Central memory CD8-positive, alpha-beta T cell (primary cell): Measurements from ENCODE around the gene MTMR1.

Experiments used
- ATAC-seq: fragments of 150-1000 bp; cut with Tn5 transposase; replicated peaks from 2 replicates; pipeline ENCODE4 v1.10.0; 2022; ENCODE audit warnings: mild to moderate bottlenecking, moderate FRiP score, moderate number of reproducible peaks; ENCODE audit not compliant: poor library complexity, severe bottlenecking; ENCODE audit errors: extremely low read depth
- DNase-seq, 2 donors: peaks; one replicate each; pipeline ENCODE4 v3.0.0; 2021; ENCODE audit warnings: low spot score in 2 of 2
- H3K27ac Mint-ChIP-seq: one replicate; pipeline ENCODE4 v1.8.0; 2022; ENCODE audit warnings: low read depth, mild to moderate bottlenecking, moderate library complexity, mixed read lengths
- H3K27me3 Mint-ChIP-seq: one replicate; pipeline ENCODE4 v1.8.0; 2022; ENCODE audit warnings: mixed read lengths
- H3K36me3 Mint-ChIP-seq: one replicate; pipeline ENCODE4 v1.8.0; 2022; ENCODE audit warnings: mild to moderate bottlenecking, moderate library complexity, mixed read lengths; ENCODE audit not compliant: insufficient read depth
- H3K4me1 Mint-ChIP-seq: one replicate; pipeline ENCODE4 v1.8.0; 2022; ENCODE audit warnings: mixed read lengths
- H3K4me3 Mint-ChIP-seq: one replicate; pipeline ENCODE4 v1.8.0; 2022; ENCODE audit warnings: mild to moderate bottlenecking, moderate library complexity, mixed read lengths
- H3K9me3 Mint-ChIP-seq: one replicate; pipeline ENCODE4 v1.8.0; 2022; ENCODE audit warnings: mixed read lengths

Gene MTMR1

GRCh38 chrX:150701377-150701776, 8.2 kb downstream of the MTMR1 start:
- no peaks in the 10 kb centered on the region for H3K27me3 Mint-ChIP-seq
- H3K4me1 Mint-ChIP-seq = peaks cover 29% of the 10 kb centered on the region
- DNase-seq = no peak
- no peak overlapping the region for H3K27ac Mint-ChIP-seq
- no peak overlapping the region for H3K4me3 Mint-ChIP-seq
- peaks cover 14% of the 10 kb centered on the region for H3K36me3 Mint-ChIP-seq
- no peak for ATAC-seq
- no peaks in the 10 kb centered on the region for H3K9me3 Mint-ChIP-seq

GRCh38 chrX:150702966-150703694, 9.9 kb downstream of the MTMR1 start:
- no peak overlapping the region for H3K27ac Mint-ChIP-seq
- no peak for DNase-seq
- no peaks in the 10 kb centered on the region for H3K9me3 Mint-ChIP-seq
- ATAC-seq = no peak
- H3K4me3 Mint-ChIP-seq = no peak overlapping the region
- H3K4me1 Mint-ChIP-seq = peaks cover 19% of the 10 kb centered on the region
- no peaks in the 10 kb centered on the region for H3K27me3 Mint-ChIP-seq
- peaks cover 19% of the 10 kb centered on the region for H3K36me3 Mint-ChIP-seq

GRCh38 chrX:150703695-150703974, 10.4 kb downstream of the MTMR1 start:
- Mint-ChIP-seq H3K36me3 (peaks cover 21% of the 10 kb centered on the region), H3K4me3 (no peak overlapping the region), H3K27ac (peak overlapping the region; percentile 55)

GRCh38 chrX:150704030-150704613, 10.9 kb downstream of the MTMR1 start:
- Mint-ChIP-seq H3K9me3 (no peaks in the 10 kb centered on the region), H3K27ac (peak overlapping the region; percentile 55), H3K36me3 (peaks cover 24% of the 10 kb centered on the region), H3K4me1 (peaks cover 19% of the 10 kb centered on the region), H3K27me3 (no peaks in the 10 kb centered on the region), H3K4me3 (no peak overlapping the region)
- no peak for DNase-seq
- no peak for ATAC-seq

More at GRCh38 chrX:150703695-150703974, 10.4 kb downstream of the MTMR1 start:
- ATAC-seq = no peak
- Mint-ChIP-seq H3K4me1 (peaks cover 19% of the 10 kb centered on the region), H3K9me3 (no peaks in the 10 kb centered on the region), H3K27me3 (no peaks in the 10 kb centered on the region)
- no peak for DNase-seq

GRCh38 chrX:150712619-150713018, 19.4 kb downstream of the MTMR1 start:
- Mint-ChIP-seq H3K36me3 (peaks cover 8% of the 10 kb centered on the region), H3K27ac (no peak overlapping the region)
- no peak for DNase-seq

GRCh38 chrX:150715184-150715583, 22.0 kb downstream of the MTMR1 start:
- H3K27ac Mint-ChIP-seq = no peak overlapping the region

More at GRCh38 chrX:150712619-150713018, 19.4 kb downstream of the MTMR1 start:
- Mint-ChIP-seq H3K9me3 (no peaks in the 10 kb centered on the region), H3K4me3 (no peak overlapping the region), H3K27me3 (no peaks in the 10 kb centered on the region), H3K4me1 (peaks cover 35% of the 10 kb centered on the region)
- ATAC-seq = no peak

GRCh38 chrX:150719621-150720020, 26.4 kb downstream of the MTMR1 start:
- Mint-ChIP-seq H3K9me3 (no peaks in the 10 kb centered on the region), H3K4me1 (peaks cover 31% of the 10 kb centered on the region), H3K27ac (no peak overlapping the region), H3K36me3 (peaks cover 10% of the 10 kb centered on the region), H3K27me3 (no peaks in the 10 kb centered on the region), H3K4me3 (no peak overlapping the region)
- DNase-seq (no peak), ATAC-seq (no peak)

More at GRCh38 chrX:150715184-150715583, 22.0 kb downstream of the MTMR1 start:
- ATAC-seq (no peak), DNase-seq (no peak)
- no peak overlapping the region for H3K4me3 Mint-ChIP-seq
- H3K9me3 Mint-ChIP-seq = no peaks in the 10 kb centered on the region
- no peaks in the 10 kb centered on the region for H3K27me3 Mint-ChIP-seq
- peaks cover 4% of the 10 kb centered on the region for H3K36me3 Mint-ChIP-seq
- H3K4me1 Mint-ChIP-seq = peaks cover 27% of the 10 kb centered on the region

GRCh38 chrX:150729956-150730355, 36.8 kb downstream of the MTMR1 start:
- DNase-seq = no peak
- ATAC-seq = no peak
- Mint-ChIP-seq H3K27me3 (no peaks in the 10 kb centered on the region), H3K36me3 (peaks cover 46% of the 10 kb centered on the region), H3K9me3 (no peaks in the 10 kb centered on the region), H3K4me1 (peaks cover 18% of the 10 kb centered on the region), H3K4me3 (no peak overlapping the region), H3K27ac (no peak overlapping the region)

- H3K4me1 Mint-ChIP-seq = peaks cover 18% of the 10 kb centered on the region
- H3K4me3 Mint-ChIP-seq = no peak overlapping the region
- no peaks in the 10 kb centered on the region for H3K27me3 Mint-ChIP-seq
- ATAC-seq (no peak), DNase-seq (no peak)
- no peaks in the 10 kb centered on the region for H3K9me3 Mint-ChIP-seq
- H3K36me3 Mint-ChIP-seq = peaks cover 48% of the 10 kb centered on the region
- H3K27ac Mint-ChIP-seq = no peak overlapping the region
Observed at GRCh38 chrX:150730719-150731118, 37.5 kb downstream of the MTMR1 start.

- DNase-seq (no peak), ATAC-seq (no peak)
- H3K4me1 Mint-ChIP-seq = peaks cover 21% of the 10 kb centered on the region
- no peaks in the 10 kb centered on the region for H3K27me3 Mint-ChIP-seq
- H3K9me3 Mint-ChIP-seq = no peaks in the 10 kb centered on the region
- peak overlapping the region; percentile 38 for H3K27ac Mint-ChIP-seq
- H3K4me3 Mint-ChIP-seq = no peak overlapping the region
- peaks cover 53% of the 10 kb centered on the region for H3K36me3 Mint-ChIP-seq
Observed at GRCh38 chrX:150731795-150732194, 38.6 kb downstream of the MTMR1 start.

GRCh38 chrX:150736475-150736874, 43.3 kb downstream of the MTMR1 start:
- H3K27ac Mint-ChIP-seq = peak overlapping the region; percentile 52
- DNase-seq (no peak), ATAC-seq (no peak)
- peaks cover 56% of the 10 kb centered on the region for H3K36me3 Mint-ChIP-seq
- no peaks in the 10 kb centered on the region for H3K9me3 Mint-ChIP-seq
- H3K4me3 Mint-ChIP-seq = no peak overlapping the region
- peaks cover 28% of the 10 kb centered on the region for H3K4me1 Mint-ChIP-seq
- H3K27me3 Mint-ChIP-seq = no peaks in the 10 kb centered on the region

- DNase-seq (no peak), ATAC-seq (no peak)
- Mint-ChIP-seq H3K4me3 (no peak overlapping the region), H3K9me3 (no peaks in the 10 kb centered on the region), H3K4me1 (no peaks in the 10 kb centered on the region), H3K36me3 (peaks cover 15% of the 10 kb centered on the region), H3K27ac (no peak overlapping the region), H3K27me3 (no peaks in the 10 kb centered on the region)
Observed at GRCh38 chrX:150752124-150752523, 58.9 kb downstream of the MTMR1 start.

GRCh38 chrX:150753357-150753756, 60.2 kb downstream of the MTMR1 start:
- Mint-ChIP-seq H3K27ac (no peak overlapping the region), H3K9me3 (no peaks in the 10 kb centered on the region), H3K36me3 (peaks cover 21% of the 10 kb centered on the region)

More at GRCh38 chrX:150753357-150753756, 60.2 kb downstream of the MTMR1 start:
- H3K27me3 Mint-ChIP-seq = no peaks in the 10 kb centered on the region
- peaks cover 6% of the 10 kb centered on the region for H3K4me1 Mint-ChIP-seq
- DNase-seq (no peak), ATAC-seq (no peak)
- no peak overlapping the region for H3K4me3 Mint-ChIP-seq
